WI38 (cell line): ENCODE data around the gene SEZ6L2.
"Not testable (repeated sequence)": the region's sequence is repeated elsewhere in the genome, so short reads cannot be mapped to it uniquely, and the experiment has no call there.

ENCODE experiments used
- H3K4me3 ChIP-seq: 2 replicates; pipeline ENCODE4 v1.5.1; 2011; ENCODE audit warnings: low read depth, mild to moderate bottlenecking, control low read depth, low read length
- CTCF ChIP-seq: IDR thresholded peaks from 2 replicates; pipeline ENCODE4 v1.5.1; 2012; ENCODE audit warnings: low read depth, mild to moderate bottlenecking, control low read depth, low read length

SEZ6L2 gene

DNA sequence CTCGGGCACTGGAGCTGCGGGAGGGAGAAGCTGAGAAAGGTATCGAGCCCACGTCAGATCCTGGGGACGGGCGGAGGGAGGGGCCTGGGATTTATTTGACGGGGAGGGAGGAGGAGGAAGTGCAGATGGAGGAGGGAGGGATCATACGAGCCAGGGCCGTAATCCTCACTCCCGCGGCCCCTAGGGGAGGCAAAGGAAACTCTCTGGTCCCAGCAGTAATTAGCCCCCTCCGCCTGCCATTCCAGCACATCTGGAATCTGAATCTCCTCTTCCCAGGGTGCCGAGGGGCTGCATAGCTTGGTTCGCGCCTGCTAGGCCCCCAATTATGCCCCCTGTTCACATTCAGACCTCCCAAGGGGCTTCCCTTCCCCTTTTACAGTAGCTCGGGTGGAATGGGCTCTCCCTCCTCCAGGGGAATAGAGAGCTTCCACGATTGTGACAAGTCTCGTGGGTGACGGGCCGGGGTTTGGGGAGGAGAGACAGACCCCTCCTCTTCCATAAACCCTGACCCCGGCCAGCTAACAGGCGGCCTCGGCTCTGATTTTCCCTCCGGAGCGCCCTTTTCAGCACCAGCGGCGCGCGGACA is at the start of gene SEZ6L2:
TSS of gene SEZ6L2 (minus strand) at position 35 of the 586 bp plus-strand sequence. CDS start 531 bp downstream, outside the sequence.
- TF ChIP-seq CTCF: no peak
- peak within 1 kb of the TSS; percentile 64 for H3K4me3 ChIP-seq

- H3K4me3 ChIP-seq: no peak overlapping the region
- no peak for TF ChIP-seq CTCF
These were observed 48.5 kb upstream of the SEZ6L2 start for GRCh38 chr16:29947897-29948296.

DNA sequence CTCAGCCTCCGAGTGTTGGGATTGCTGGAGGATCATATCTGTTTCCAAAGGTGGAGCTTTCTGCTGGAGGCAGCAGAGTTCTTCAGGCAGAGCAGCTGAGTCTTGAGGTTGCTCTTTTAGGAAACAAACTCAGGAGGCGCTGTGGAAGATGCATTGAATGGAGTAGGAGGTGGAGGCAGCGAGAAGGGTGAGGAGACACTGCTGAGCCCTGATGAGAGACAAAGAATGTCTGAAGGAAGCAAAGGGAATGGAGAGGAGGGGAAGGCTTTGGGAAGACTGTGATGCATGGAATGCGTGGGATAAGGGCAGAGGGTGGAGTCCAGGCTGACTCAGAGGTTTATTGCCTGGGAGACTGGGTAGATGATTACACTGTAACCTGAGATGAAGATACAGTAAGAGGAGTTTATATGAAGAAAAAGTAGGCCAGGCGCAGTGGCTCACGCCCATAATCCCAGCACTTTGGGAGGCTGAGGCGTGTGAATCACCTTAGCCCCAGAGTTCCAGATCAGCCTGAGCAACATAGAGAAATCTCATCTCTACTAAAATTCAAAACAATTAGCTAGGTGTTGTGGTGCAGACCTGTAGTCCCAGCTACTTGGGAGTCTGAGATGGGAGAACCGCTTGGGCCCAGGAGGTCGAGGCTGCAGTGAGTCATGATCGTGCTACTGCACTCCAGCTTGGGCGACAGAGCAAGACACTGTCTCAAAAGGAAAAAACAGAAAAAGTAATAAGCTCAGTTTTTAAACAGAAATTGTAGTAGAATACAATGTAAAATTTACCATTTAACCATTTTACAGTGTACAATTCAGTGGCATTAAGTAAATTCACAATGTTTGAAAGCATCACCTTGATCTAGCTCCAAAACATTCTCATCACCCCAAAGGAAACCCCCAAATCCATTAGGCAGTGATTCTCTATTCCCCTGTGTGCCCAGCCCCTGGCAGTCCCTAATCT is 44.8 kb upstream of the SEZ6L2 start:
- TF ChIP-seq CTCF: peak; percentile 36; the same call in 1 of the 2 replicates
- peak overlapping the region; percentile 22; the same call in 1 of the 2 replicates for H3K4me3 ChIP-seq

GRCh38 chr16:29940656-29941055 is 41.3 kb upstream of the SEZ6L2 start:
- TF ChIP-seq CTCF: no peak
- no peak overlapping the region for H3K4me3 ChIP-seq

GRCh38 chr16:29931750-29932149 is 32.4 kb upstream of the SEZ6L2 start:
- not testable (repeated sequence) for H3K4me3 ChIP-seq

DNA sequence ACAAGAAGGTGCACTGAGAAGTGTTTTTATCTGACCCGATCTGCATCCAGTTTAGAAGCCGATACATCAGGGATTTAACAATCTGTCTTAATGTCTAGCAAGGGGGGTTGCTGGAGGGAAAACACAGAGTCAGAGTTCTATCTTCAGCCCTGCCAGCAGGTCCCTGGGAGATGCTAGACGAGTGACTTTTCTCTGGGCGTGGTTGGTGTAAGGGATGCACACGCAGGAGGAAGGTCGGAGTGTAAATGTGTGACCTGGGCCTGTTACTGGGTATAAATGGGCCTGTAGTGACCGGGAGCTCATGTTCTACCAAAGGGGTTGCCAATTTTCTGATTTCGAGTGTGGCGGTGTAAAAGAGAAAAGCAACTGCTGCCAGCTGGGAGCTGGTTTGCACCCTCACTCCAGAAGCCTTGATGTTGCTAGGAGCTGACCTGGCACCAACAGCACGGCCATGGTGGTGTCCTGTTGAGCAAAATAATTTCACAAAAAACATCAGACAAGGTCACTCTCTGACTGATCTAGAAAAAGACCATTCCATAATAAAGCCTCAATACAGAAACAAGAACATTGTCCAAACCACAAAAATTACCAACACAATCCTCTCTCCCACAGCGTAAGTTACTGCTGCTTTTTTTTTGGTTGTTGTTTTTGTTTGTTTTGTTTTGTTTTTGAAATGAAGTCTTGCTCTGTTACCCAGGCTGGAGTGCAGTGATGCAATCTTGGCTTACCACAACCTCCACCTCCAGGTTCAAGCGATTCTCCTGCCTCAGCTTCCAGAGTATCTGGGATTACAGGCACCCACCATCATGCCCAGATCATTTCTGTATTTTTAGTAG is 27.9 kb upstream of the SEZ6L2 start:
- H3K4me3 ChIP-seq: peak overlapping the region; percentile 93
- no peak for TF ChIP-seq CTCF

- peak overlapping the region; percentile 93 for H3K4me3 ChIP-seq
- no peak for TF ChIP-seq CTCF
These were observed 27.3 kb upstream of the SEZ6L2 start for GRCh38 chr16:29926711-29927052.
